GM18951 (cell line): ENCODE results near the gene F3.

Experiments
- POLR2A ChIP-seq: IDR thresholded peaks from 4 replicates; pipeline ENCODE4 v1.6.1; 2011; ENCODE audit warnings: mild to moderate bottlenecking; ENCODE audit not compliant: insufficient read length, insufficient read depth; ENCODE audit errors: extremely low read depth
- in situ Hi-C: fragments of 300-500 bp; cut with MboI; formaldehyde crosslinking; loops from one replicate; pipeline ENCODE4 v1.12.0; 2022; ENCODE audit warnings: low sequenced_read_pairs, mixed read lengths, inconsistent platforms; ENCODE audit not compliant: unreplicated experiment

Gene F3

GRCh38 chr1:94543893-94544635, 2.5 kb upstream of the F3 start:
- in situ Hi-C loops = no loop called here
- TF ChIP-seq POLR2A = no peak

GRCh38 chr1:94543001-94543400, 1.4 kb upstream of the F3 start:
- TF ChIP-seq POLR2A = no peak
- in situ Hi-C loops = no loop called here

DNA sequence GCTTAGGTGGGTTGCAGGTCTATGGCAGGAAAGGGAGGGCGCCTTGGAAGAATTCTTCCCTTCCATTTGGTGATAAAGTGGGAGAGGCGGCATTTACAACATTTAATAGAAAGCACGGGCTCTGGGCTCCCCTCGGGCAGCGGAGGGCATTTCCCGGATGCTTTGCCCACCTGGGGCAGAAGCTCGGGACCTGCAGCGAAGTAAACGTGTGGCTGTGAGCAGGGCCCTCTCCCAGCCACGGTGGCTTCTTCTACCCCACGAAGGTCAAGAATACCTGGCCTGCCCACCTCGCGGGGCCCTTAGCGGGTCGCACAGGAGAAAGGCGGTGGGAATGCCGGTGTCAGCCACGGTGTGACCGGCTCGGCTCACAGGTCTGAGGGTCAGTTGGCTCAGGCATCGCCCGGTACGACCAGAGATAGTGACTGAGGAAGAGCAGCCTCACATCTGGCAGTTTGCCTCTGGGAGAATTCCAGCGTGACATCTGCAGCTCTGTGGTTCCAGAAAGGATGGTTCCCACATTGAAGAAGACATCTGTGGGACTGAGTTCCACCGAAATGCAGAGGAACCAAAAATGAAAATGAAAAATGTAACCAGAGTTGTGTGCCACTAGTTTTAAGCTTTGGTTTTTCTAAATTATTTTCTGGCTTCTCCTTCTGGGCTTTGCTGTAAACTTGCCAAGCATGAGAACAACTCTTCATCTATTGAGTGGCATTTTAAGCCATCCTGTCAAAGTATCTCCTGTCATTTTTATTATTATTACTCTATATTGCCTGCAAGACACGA, 720 bp upstream of the F3 start:
- TF ChIP-seq POLR2A = no peak
- in situ Hi-C loops = no loop called here

DNA sequence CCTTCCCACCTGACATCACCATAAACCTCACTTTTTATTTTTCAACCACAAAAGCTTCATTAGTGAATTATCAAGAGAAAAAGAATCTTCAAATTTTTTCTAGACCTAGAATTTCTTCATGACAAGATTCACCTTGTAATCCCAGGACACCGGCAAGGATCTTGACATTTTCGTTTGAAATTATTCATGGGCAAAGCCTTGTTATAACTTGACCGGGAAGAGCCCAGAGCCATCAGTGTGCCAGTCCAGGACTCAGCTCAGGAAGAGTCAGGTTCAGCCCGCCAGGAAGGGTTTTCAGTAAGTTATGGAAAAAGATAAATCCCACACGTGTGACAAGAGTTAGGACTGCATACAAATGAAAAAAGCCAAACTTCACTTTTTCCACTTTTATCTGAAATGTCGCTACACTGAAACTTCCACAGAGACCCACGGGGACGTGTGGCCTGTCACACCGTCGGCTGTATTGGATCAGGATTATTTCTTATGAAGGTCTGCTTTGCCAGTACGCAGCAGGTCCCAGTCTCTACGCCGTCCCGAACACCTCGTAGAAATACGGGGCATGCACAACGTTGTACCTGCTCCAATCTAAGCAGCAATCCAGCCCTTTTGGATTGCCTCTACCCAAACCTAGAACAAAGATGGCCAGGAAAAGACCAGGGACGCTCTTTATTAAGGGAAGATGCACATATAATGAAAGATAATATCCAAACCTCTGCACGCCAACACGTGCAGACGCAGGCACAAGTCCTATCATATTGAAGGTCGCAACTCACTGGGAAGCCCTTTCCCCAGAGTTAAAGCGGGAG, 916 bp downstream of the F3 start:
- in situ Hi-C loops = no loop called here
- TF ChIP-seq POLR2A = no peak

DNA sequence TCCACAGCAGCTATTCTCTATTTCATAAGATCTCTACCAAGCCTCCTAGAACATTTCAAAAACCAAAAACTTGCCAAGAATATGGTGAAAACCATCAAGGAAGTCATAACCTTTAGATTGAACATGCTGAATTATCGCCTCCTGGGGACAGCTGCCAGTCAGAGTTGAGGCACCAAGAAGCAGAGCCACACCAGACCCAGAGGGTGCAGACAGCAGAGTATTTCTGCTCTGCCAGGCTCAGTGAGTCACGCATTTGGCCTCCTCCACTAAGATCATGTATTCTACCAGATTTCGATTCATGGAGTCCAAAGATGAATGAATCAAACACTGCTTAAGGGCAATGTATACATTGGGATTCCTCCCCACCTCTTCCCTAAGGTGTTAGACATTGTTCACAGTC, 2.1 kb downstream of the F3 start:
- TF ChIP-seq POLR2A = no peak
- in situ Hi-C loops = no loop called here

DNA sequence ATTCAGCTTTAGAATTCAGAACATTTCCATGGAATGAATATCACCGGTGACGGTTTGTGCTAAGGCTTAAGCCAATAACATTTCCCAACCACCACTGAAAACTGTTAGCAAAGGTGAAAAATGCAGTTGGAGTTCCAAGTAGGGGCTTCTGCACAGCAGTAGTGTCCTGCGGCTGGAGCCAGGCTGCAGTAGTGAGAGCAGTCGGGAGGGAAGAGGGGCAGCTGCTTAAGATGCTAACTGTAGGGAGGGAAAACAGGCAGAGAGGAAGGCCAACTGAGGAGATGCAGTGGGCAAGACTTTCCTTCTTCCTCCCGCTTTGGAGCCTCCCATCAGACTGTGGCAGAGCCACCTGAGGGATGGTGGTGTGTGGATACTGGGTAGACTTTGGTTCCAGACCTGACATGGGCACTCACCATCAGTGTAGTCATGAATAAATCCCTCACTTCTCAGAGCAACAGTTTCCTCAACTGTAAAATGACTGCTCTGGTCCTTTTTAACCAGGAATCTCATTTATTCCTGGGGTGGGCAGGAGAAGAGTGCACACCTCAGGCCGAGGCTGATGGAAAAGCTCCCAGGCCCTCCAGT, 3.2 kb downstream of the F3 start:
- in situ Hi-C loops = no loop called here
- TF ChIP-seq POLR2A = no peak

- no peak for TF ChIP-seq POLR2A
- in situ Hi-C loops = no loop called here
Measured at GRCh38 chr1:94537254-94537653, 4.3 kb downstream of the F3 start.

- no peak for TF ChIP-seq POLR2A
- in situ Hi-C loops = no loop called here
Measured at GRCh38 chr1:94535879-94536278, 5.7 kb downstream of the F3 start.

DNA sequence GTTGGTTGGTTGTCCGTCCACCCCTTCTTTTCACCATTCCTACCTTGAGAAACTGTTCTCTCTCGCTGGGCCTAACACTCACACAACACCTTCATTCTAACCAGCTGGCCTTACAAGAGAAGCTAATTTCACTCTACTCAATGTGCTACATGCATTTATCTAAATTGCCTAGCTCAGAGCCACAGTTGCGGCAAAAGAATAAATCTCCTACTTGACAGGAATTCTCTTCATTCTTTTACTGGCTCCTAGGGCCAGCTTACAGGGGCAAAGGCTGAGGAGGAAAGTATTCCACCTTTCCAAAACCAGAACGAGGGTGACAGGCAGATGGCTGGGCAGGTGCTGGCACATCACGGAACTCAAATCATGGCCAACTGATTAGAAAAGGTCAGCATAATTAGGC, 6.5 kb downstream of the F3 start:
- in situ Hi-C loops = no loop called here
- no peak for TF ChIP-seq POLR2A

DNA sequence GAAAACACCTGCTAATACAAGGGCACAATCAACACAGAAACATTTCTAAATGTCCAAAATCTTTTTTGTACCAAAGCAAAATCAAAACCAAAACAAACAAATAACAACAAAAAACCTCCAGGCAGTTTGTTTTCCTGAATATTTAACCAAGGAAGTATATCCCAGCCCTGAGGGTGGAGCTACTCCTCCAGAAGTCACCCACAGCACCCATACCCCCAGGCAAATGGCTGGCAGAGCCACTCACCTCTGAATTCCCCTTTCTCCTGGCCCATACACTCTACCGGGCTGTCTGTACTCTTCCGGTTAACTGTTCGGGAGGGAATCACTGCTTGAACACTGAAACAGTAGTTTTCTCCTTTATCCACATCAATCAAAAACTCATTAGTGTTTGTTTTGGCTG, 9.5 kb downstream of the F3 start:
- TF ChIP-seq POLR2A = no peak
- in situ Hi-C loops = no loop called here

DNA sequence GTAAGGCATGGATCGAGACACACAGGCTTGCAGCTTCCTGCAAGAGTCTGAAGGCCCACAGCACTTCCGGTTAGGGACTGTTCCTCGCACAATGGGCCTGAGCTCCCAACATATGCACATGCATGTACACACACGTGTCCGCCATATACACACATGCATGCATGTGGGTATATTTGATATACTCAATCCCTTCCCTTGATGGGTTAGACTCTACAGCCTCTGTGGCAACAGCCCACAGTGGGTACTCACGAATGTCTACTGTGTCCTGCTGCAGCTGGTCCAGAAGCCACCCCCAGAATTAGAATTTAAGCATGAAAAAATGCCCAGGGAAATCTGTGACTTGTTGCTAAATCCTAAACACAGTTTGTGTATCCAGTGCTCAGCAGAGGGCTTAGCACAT, 9.9 kb downstream of the F3 start:
- in situ Hi-C loops = no loop called here
- TF ChIP-seq POLR2A = no peak

GRCh38 chr1:94530373-94530878, 11.1 kb downstream of the F3 start:
- TF ChIP-seq POLR2A = no peak
- in situ Hi-C loops = no loop called here

DNA sequence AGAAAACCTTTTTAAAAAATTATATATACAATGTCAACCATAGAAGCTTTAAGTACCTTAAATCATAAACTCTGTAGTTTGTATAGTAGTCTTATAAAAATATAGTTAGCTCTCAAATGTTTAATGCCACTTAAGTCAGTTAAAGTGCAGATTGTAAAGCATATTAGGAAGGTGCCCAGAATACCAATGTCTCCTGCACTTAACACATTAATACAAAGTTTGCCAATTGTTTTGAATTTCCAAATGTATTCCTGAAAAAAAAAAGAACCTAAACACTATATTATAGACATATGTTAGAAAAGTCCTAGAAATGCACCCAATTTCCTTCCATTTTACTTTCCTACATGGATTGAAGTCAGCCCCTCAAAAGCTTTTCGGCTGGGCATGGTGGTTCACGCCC, 12.1 kb downstream of the F3 start:
- in situ Hi-C loops = no loop called here
- no peak for TF ChIP-seq POLR2A
